ENCODE data around the gene PIEZO2.

GRCh38 chr18:10973567-10974203, 175.7 kb downstream of the PIEZO2 start:
- TF ChIP-seq POLR2A (IDR thresholded peaks at IDR 0.05), result no peak
- TF ChIP-seq CTCF (IDR thresholded peaks at IDR 0.05), result no peak
- no peak for TF ChIP-seq EP300 (IDR thresholded peaks at IDR 0.05)

Data from ovary (tissue), 3 donors.